H1 (cell line): ENCODE measurements around the gene CCDC148. TPM values are rescaled to one million over a fixed set of nuclear protein-coding genes. Genes with fewer than 3 reads are reported as not detected.

Source experiments
- CTCF ChIA-PET: fragments of 300-600 bp; sonication (Branson Sonifier 250); formaldehyde crosslinking; loops from one replicate; lab custom pipeline; 2021; ENCODE audit not compliant: partially characterized antibody; lab: Charles Lee
- POLR2A ChIA-PET: fragments of 300-600 bp; sonication (Branson Sonifier 250); formaldehyde crosslinking; loops from one replicate; lab custom pipeline; 2021; ENCODE audit warnings: inconsistent platforms; ENCODE audit not compliant: partially characterized antibody; lab: Charles Lee
- DNase-seq, 2 experiments: peaks; one replicate each; pipeline versions ENCODE4 v3.0.0 to v3.0.0-alpha.2; 2010 to 2022; ENCODE audit warnings: low spot score in 2 of 2, low read depth in 1 of 2, mixed read lengths in 1 of 2
- FAIRE-seq: peaks from 2 replicates; lab custom pipeline; 2011; peaks lifted over from hg19 to GRCh38; lab: Jason Lieb, UNC
- H2AFZ ChIP-seq: 2 replicates; pipeline ENCODE4 v1.8.1; 2012; ENCODE audit warnings: low read length, inconsistent platforms
- H2AK5ac ChIP-seq: 2 replicates; pipeline ENCODE4 v1.6.1; 2013; ENCODE audit warnings: low read depth, low read length
- H2BK120ac ChIP-seq: replicated peaks from 2 replicates; pipeline ENCODE3; 2013; ENCODE audit warnings: low read depth, low read length, inconsistent platforms
- H2BK12ac ChIP-seq: 2 replicates; pipeline ENCODE4 v1.6.1; 2013; ENCODE audit warnings: low read depth, low read length
- H2BK15ac ChIP-seq: 2 replicates; pipeline ENCODE4 v1.6.1; 2013; ENCODE audit warnings: low read length
- H2BK20ac ChIP-seq: 2 replicates; pipeline ENCODE4 v1.6.1; 2013; ENCODE audit warnings: low read length
- H2BK5ac ChIP-seq: 2 replicates; pipeline ENCODE4 v1.6.1; 2013; ENCODE audit warnings: low read depth, low read length
- H3K14ac ChIP-seq: 2 replicates; pipeline ENCODE4 v1.6.1; 2013; ENCODE audit warnings: inconsistent platforms; ENCODE audit not compliant: insufficient read length
- H3K18ac ChIP-seq: 2 replicates; pipeline ENCODE4 v1.6.1; 2013; ENCODE audit warnings: low read length; ENCODE audit errors: extremely low read depth
- H3K23ac ChIP-seq: 2 replicates; pipeline ENCODE4 v1.6.1; 2013; ENCODE audit warnings: inconsistent platforms; ENCODE audit not compliant: insufficient read length
- H3K23me2 ChIP-seq: 2 replicates; pipeline ENCODE4 v1.6.1; 2013; ENCODE audit warnings: low read depth, low read length
- H3K27ac ChIP-seq: 2 replicates; pipeline ENCODE4 v1.6.1; 2011; ENCODE audit warnings: low read depth, low read length, inconsistent platforms
- H3K27me3 ChIP-seq, 4 experiments: replicated peaks in 1 of 4; 1 replicate in 1 of 4; 2 replicates in 3 of 4; pipeline versions ENCODE4 v1.6.1 to v1.8.1; 2011 to 2013; ENCODE audit warnings: low read length in 3 of 4, mild to moderate bottlenecking in 3 of 4, inconsistent platforms in 2 of 4, mixed read lengths in 2 of 4, moderate library complexity in 1 of 4; ENCODE audit not compliant: control insufficient read depth in 3 of 4, insufficient read depth in 3 of 4; ENCODE audit errors: extremely low read depth in 1 of 4
- H3K36me3 ChIP-seq, 4 experiments: 2 replicates each; pipeline versions ENCODE4 v1.6.1 to v1.8.1; 2011 to 2013; ENCODE audit warnings: mild to moderate bottlenecking in 4 of 4, low read length in 3 of 4, moderate library complexity in 2 of 4, control low read depth in 1 of 4, inconsistent platforms in 1 of 4; ENCODE audit not compliant: insufficient read depth in 4 of 4, control insufficient read depth in 2 of 4
- H3K4ac ChIP-seq: replicated peaks from 2 replicates; pipeline ENCODE3; 2013; ENCODE audit warnings: low read length, low read depth, mixed read lengths, inconsistent platforms; ENCODE audit not compliant: insufficient read length
- H3K4me1 ChIP-seq, 4 experiments: replicated peaks in 1 of 4; 1 replicate in 1 of 4; 2 replicates in 3 of 4; pipeline versions ENCODE4 v1.6.1 to v1.8.1; 2011 to 2013; ENCODE audit warnings: low read length in 3 of 4, inconsistent platforms in 2 of 4, mixed read lengths in 1 of 4; ENCODE audit not compliant: insufficient read depth in 4 of 4, control insufficient read depth in 3 of 4
- H3K4me2 ChIP-seq, 2 experiments: 2 replicates each; pipeline versions ENCODE4 v1.6.1 to v1.8.1; 2011 to 2013; ENCODE audit warnings: low read depth in 2 of 2, low read length in 2 of 2, control low read depth in 1 of 2, inconsistent platforms in 1 of 2, mild to moderate bottlenecking in 1 of 2; ENCODE audit not compliant: insufficient read depth in 1 of 2
- H3K4me3 ChIP-seq, 4 experiments: fragments of 200-600, 300-600 bp in 1 of 4; sonication (generic), shearing (Covaris generic), sonication (Bioruptor Twin) in 1 of 4; 2 replicates each; pipeline versions ENCODE4 v1.5.1 to v1.8.1; 2011 to 2016; ENCODE audit warnings: low read length in 4 of 4, low read depth in 3 of 4, control low read depth in 2 of 4, inconsistent platforms in 2 of 4, mild to moderate bottlenecking in 2 of 4, mixed read lengths in 1 of 4, moderate library complexity in 1 of 4; ENCODE audit not compliant: insufficient read depth in 2 of 4; ENCODE audit errors: extremely low read depth in 1 of 4
- H3K56ac ChIP-seq: replicated peaks from 2 replicates; pipeline ENCODE3; 2013; ENCODE audit warnings: low read depth, mild to moderate bottlenecking, mixed read lengths, low read length, inconsistent platforms; ENCODE audit not compliant: insufficient read length
- H3K79me1 ChIP-seq: 2 replicates; pipeline ENCODE4 v1.6.1; 2013; ENCODE audit warnings: low read depth, low read length, control low read depth
- H3K79me2 ChIP-seq, 2 experiments: 2 replicates each; pipeline versions ENCODE4 v1.6.1 to v1.8.1; 2012 to 2013; ENCODE audit warnings: low read length in 2 of 2, mild to moderate bottlenecking in 2 of 2, inconsistent platforms in 1 of 2; ENCODE audit not compliant: insufficient read depth in 2 of 2, control insufficient read depth in 1 of 2
- H3K9ac ChIP-seq, 4 experiments: replicated peaks in 1 of 4; 1 replicate in 1 of 4; 2 replicates in 3 of 4; pipeline versions ENCODE4 v1.6.1 to v1.8.1; 2011 to 2013; ENCODE audit warnings: low read depth in 3 of 4, low read length in 3 of 4, control low read depth in 2 of 4, mild to moderate bottlenecking in 2 of 4, moderate library complexity in 2 of 4, inconsistent platforms in 1 of 4; ENCODE audit errors: extremely low read depth in 1 of 4
- H3K9me3 ChIP-seq, 2 experiments: 2 replicates each; pipeline versions ENCODE4 v1.6.1 to v1.8.1; 2012 to 2013; ENCODE audit warnings: mild to moderate bottlenecking in 2 of 2, moderate library complexity in 2 of 2, control low read depth in 1 of 2, inconsistent platforms in 1 of 2, low read depth in 1 of 2, low read length in 1 of 2, mixed read lengths in 1 of 2; ENCODE audit not compliant: insufficient read depth in 2 of 2
- H4K20me1 ChIP-seq, 2 experiments: replicated peaks in 1 of 2; 2 replicates each; pipeline versions ENCODE3 to v1.8.1; 2011 to 2013; ENCODE audit warnings: inconsistent platforms in 2 of 2, low read length in 2 of 2, mild to moderate bottlenecking in 1 of 2; ENCODE audit not compliant: insufficient read depth in 2 of 2, control insufficient read depth in 1 of 2
- H4K5ac ChIP-seq: 2 replicates; pipeline ENCODE4 v1.6.1; 2013; ENCODE audit warnings: low read length, low read depth, mixed read lengths, inconsistent platforms; ENCODE audit not compliant: insufficient read length
- H4K8ac ChIP-seq: 2 replicates; pipeline ENCODE4 v1.8.0; 2013; ENCODE audit warnings: mild to moderate bottlenecking, moderate library complexity, low read length, inconsistent platforms; ENCODE audit not compliant: insufficient read depth; ENCODE audit errors: extremely low read depth
- H4K91ac ChIP-seq: replicated peaks from 2 replicates; pipeline ENCODE3; 2013; ENCODE audit warnings: low read length, mixed read lengths, inconsistent platforms; ENCODE audit not compliant: insufficient read length
- BCL11A ChIP-seq, 2 experiments: IDR thresholded peaks; one replicate each; pipeline ENCODE4 v1.6.1; 2011; ENCODE audit warnings: low read depth in 2 of 2, low read length in 2 of 2, mild to moderate bottlenecking in 2 of 2
- CBX8 ChIP-seq: fragments of 300-800, 300-1000 bp; sonication (generic); IDR thresholded peaks from 2 replicates; pipeline ENCODE4 v1.7.1; 2016; ENCODE audit warnings: low read depth, low read length, borderline replicate concordance
- SP2 ChIP-seq: IDR thresholded peaks from 2 replicates; pipeline ENCODE4 v1.6.1; 2012; ENCODE audit warnings: mild to moderate bottlenecking, low read length, inconsistent platforms
- TAF1 ChIP-seq: IDR thresholded peaks from 2 replicates; pipeline ENCODE4 v1.6.1; 2011; ENCODE audit warnings: mild to moderate bottlenecking, low read depth, low read length
- TBP ChIP-seq: IDR thresholded peaks from 2 replicates; pipeline ENCODE4 v1.6.1; 2011; ENCODE audit warnings: low read depth, low read length, improper control_type of control experiment
- USF2 ChIP-seq: IDR thresholded peaks from 2 replicates; pipeline ENCODE4 v1.6.1; 2011; ENCODE audit warnings: low read length, improper control_type of control experiment
- ZNF274 ChIP-seq: IDR thresholded peaks from 2 replicates; pipeline ENCODE4 v1.7.0; 2012; ENCODE audit warnings: low read length, borderline replicate concordance; ENCODE audit errors: extremely low read depth
- WGBS, 2 experiments: shearing (Covaris generic) in 1 of 2; methylation state at CpG; one replicate each; pipeline versions ENCODE4 v1.1.6 to v1.1.7; 2013 to 2015; ENCODE audit warnings: low lambda C conversion rate in 2 of 2, mixed read lengths in 2 of 2, inconsistent platforms in 1 of 2, low coverage in 1 of 2, missing lambda C conversion rate in 1 of 2; ENCODE audit not compliant: insufficient replicate concordance in 2 of 2, insufficient coverage in 1 of 2, insufficient read length in 1 of 2; ENCODE audit errors: extremely low coverage in 1 of 2, missing lambda C conversion rate in 1 of 2; 5-methylcytosine and 5-hydroxymethylcytosine counted together
- polyA plus RNA-seq, 7 experiments: library from polyadenylated mRNA; depleted of rRNA in 3 of 7; stranded (reverse) in 5 of 7; unstranded in 2 of 7; fragments of >200 nt in 5 of 7; fragments of 200-250 nt in 2 of 7; gene quantifications; 1 replicate in 5 of 7; 2 replicates in 1 of 7; 4 replicates in 1 of 7; pipeline versions ENCODE4 v1.2.1 to v1.2.3, GENCODE V29; 2011 to 2013; ENCODE audit warnings: missing spikeins in 2 of 7, mixed read lengths in 2 of 7
- total RNA-seq: library from RNA; stranded (reverse); fragmentation: NEBNext Ultra II Directional; extraction: Animal tissue kit (Norgen Biotek cat#: 25700); gene quantifications from 2 replicates; pipeline ENCODE4 v1.2.1, GENCODE V29; 2021

CCDC148 gene
- total and polyA plus RNA-seq, 2 of the 8 experiments (the other 6 are each of a cell fraction or from before 2014, with no cell fraction given): 0.45 to 1.3 TPM

GRCh38 chr2:158242280-158242679, 214.3 kb downstream of the CCDC148 start:
- Histone ChIP-seq H2BK12ac (no peak overlapping the region), H3K79me2 (no peaks in the 10 kb centered on the region), H4K5ac (no peak overlapping the region), H4K8ac (no peak overlapping the region), H4K20me1 (no peaks in the 10 kb centered on the region), H3K9ac (no peak overlapping the region), H3K4me3 (no peak overlapping the region), H3K4me1 (peaks cover 0 to 8% (median 4%) of the 10 kb centered on the region in 4 experiments; a peak in 4 of 7 replicates), H2BK120ac (no peak overlapping the region), H3K23ac (no peak overlapping the region), H4K91ac (no peak overlapping the region), H3K4ac (no peak overlapping the region), H3K27me3 (peaks cover 0 to 5% (median under 1%) of the 10 kb centered on the region in 4 experiments; a peak in 3 of 7 replicates), H3K23me2 (no peaks in the 10 kb centered on the region), H2BK20ac (no peak overlapping the region), H2AFZ (no peak overlapping the region), H3K14ac (no peak overlapping the region), H2BK15ac (no peak overlapping the region), H3K79me1 (no peaks in the 10 kb centered on the region), H3K18ac (no peak overlapping the region), H2AK5ac (no peak overlapping the region), H2BK5ac (no peak overlapping the region), H3K36me3 (no peaks in the 10 kb centered on the region), H3K4me2 (no peak overlapping the region)
- 50% methylated on average over 2 of the region's 2 CpGs; no CpG with 5 or more reads in 1 of the 2 experiments for WGBS, 2 experiments
- no peak for DNase-seq
- POLR2A ChIA-PET: no interaction called here
- TF ChIP-seq USF2 (no peak), CBX8 (no peak), TAF1 (no peak), ZNF274 (no peak), BCL11A (IDR thresholded peaks at IDR 0.05; ENCODE audit: low read depth in 2 of 2, low read length in 2 of 2) (no peak), TBP (no peak), SP2 (no peak)
- TF ChIP-seq, all 59 proteins: peak for 0
- no peak for FAIRE-seq
- CTCF ChIA-PET: no interaction called here
- Histone ChIP-seq H3K9me3 (no peaks in the 10 kb centered on the region), H3K56ac (no peak overlapping the region), H3K27ac (no peak overlapping the region)
